Measurements from ENCODE around the gene OTULIN.

The OTULIN gene

GRCh38 chr5:14714706-14715105 is 50.2 kb downstream of the OTULIN start:
- H3K4me3 ChIP-seq (ENCODE audit: low read length), result no peak overlapping the region
- TF ChIP-seq CTCF (IDR thresholded peaks at IDR 0.05; ENCODE audit: insufficient read depth, low read depth, low read length, missing control alignments), result no peak
- DNase-seq (ENCODE audit: low read depth), result peak; percentile 33

GRCh38 chr5:14715481-14715880 is 51.0 kb downstream of the OTULIN start:
- no peak overlapping the region for H3K4me3 ChIP-seq (ENCODE audit: low read length)
- peak; percentile 57 for DNase-seq (ENCODE audit: low read depth)
- TF ChIP-seq CTCF (IDR thresholded peaks at IDR 0.05; ENCODE audit: insufficient read depth, low read depth, low read length, missing control alignments), result no peak

- no peak for TF ChIP-seq CTCF (IDR thresholded peaks at IDR 0.05; ENCODE audit: insufficient read depth, low read depth, low read length, missing control alignments)
- DNase-seq (ENCODE audit: low read depth), result peak; percentile 23
- no peak overlapping the region for H3K4me3 ChIP-seq (ENCODE audit: low read length)
Measured at GRCh38 chr5:14716755-14717752, 52.5 kb downstream of the OTULIN start.

- no peak for DNase-seq (ENCODE audit: low read depth)
- TF ChIP-seq CTCF (IDR thresholded peaks at IDR 0.05; ENCODE audit: insufficient read depth, low read depth, low read length, missing control alignments), result no peak
- H3K4me3 ChIP-seq (ENCODE audit: low read length), result no peak overlapping the region
Measured at GRCh38 chr5:14718778-14719177, 54.3 kb downstream of the OTULIN start.

GRCh38 chr5:14720236-14720923 is 55.9 kb downstream of the OTULIN start:
- DNase-seq (ENCODE audit: low read depth), result peak; percentile 47
- no peak overlapping the region for H3K4me3 ChIP-seq (ENCODE audit: low read length)
- TF ChIP-seq CTCF (IDR thresholded peaks at IDR 0.05; ENCODE audit: insufficient read depth, low read depth, low read length, missing control alignments), result no peak

GRCh38 chr5:14721990-14722656 is 57.6 kb downstream of the OTULIN start:
- TF ChIP-seq CTCF (IDR thresholded peaks at IDR 0.05; ENCODE audit: insufficient read depth, low read depth, low read length, missing control alignments), result no peak
- no peak overlapping the region for H3K4me3 ChIP-seq (ENCODE audit: low read length)
- DNase-seq (ENCODE audit: low read depth), result no peak

Data from epithelial cell of esophagus (primary cell).